HG02970 (cell line): ENCODE data around the gene TRAPPC2L.

Experiments used
- ATAC-seq: cut with Tn5 transposase; IDR thresholded peaks from one replicate; pipeline ENCODE4 v1.9.1; 2021; ENCODE audit warnings: mild to moderate bottlenecking, moderate library complexity, moderate number of reproducible peaks; ENCODE audit not compliant: unreplicated experiment, low FRiP score

Gene TRAPPC2L

DNA sequence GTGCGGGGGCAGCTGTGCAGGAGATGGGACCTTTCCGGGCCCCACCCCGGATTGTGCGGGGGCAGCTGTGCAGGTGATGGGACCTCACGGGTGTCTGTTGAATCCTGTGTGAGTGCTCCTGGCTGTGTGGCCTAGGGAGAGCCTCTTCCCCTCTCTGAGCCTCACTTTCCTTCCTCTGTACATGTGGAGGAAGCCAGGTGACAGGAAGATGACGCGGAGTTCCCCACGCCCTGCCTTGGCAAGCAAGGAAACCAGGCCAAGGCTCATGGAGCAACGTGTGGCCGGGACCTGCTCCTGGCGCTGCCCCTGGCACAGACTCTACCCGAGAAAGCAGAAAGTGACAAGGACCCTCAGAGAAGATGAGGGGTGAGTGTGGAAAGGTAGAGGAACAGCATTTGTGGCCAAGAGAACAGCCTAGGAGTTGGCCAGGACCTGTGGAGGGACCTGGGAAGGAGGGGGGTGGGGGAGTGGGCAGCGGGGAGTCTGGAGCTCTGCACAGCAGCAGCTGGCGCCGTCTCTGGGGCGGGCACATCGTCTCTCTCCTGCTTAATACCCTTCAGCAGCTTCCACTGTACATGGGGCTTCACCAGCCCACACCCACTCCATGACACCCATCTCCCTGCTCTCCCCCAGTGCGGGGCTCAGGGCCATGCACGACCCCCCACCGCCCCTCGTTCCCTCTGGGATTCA is 47.9 kb downstream of the TRAPPC2L start:
- no peak for ATAC-seq

DNA sequence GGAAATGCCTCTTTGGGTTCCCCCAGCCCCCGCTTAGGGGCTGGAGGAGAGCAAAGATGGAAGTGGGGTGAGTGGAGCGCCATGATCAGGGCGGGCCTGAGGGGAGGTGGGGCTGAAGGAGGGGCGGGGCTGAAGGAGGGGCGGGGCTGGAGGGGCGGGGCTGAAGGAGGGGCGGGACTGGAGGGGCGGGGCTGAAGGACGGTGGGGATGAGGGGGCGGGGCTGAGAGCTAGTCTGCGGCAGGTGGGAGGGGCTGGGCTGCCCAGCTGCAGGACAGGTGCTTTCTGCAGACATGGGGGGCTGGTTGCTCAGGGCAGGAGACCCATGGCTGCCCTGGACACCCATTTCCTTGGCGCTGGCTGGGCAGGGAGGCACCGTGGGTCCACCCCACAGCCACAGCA is 48.6 kb downstream of the TRAPPC2L start:
- ATAC-seq, result no peak

DNA sequence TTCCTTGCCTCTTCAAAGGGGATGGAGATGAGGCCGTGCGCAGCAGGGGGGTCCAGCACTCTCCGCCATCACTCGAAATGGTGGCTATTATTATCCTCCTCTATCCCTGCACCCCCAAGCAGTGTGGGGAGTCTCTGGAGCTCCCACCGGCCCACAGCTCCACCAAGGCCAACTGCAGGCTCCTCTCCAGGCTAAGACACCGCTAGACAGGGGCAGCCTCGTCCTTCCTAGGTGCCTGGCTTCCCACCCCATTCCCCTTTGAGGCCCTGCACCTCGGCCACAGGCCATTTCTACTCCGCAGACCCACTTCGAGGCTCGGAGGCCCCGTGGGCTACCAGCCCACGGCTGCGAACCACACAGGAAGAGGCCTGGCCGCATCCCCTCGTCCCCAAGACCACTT is 49.1 kb downstream of the TRAPPC2L start:
- ATAC-seq, result no peak

DNA sequence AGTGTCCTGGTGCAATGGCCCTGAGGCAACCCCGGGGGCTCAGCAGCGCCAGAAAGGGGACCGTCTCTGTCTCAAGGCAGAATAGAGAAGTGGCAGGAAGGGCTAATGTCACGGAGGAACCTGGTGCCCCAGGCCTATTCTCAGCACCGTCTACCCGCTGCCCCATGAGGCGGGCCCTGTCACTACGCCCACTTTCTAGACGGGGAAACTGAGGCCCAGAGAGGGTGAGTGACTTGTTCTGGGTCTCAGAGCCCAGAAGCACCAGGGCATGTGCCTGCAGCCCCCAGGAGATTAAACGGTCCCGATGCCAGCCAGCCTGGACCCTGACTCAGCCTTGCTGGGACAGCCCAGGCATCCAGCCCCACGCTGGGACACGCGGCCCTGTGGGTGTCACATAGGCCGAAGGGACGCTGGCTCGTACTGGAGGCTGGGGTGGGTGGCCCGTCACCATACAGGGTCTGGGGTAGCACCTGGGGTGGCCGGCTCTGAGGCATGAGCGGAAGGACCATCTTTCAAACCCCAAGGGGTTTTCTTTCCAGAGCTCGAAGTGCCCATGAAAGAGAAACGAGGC is 49.7 kb downstream of the TRAPPC2L start:
- no peak for ATAC-seq

DNA sequence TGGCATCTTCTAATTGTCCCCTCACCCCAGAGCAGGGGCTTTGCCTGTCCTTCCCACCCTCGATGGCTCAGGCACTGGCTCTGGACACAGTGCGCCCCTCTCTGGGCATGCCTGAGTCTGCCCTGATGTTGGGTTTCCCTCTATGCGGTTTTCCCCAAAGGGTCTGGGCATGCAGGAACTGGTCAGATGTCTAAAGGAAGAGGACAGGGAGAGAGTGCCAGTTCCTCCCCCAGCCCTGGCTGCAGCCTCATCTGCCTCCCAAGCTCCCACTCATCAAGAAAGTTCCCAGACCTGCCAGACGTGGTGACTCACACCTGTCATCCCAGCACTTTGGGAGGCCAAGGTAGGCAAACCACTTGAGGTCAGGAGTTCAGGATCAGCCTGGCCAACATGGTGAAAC is 50.8 kb downstream of the TRAPPC2L start:
- ATAC-seq, result no peak

DNA sequence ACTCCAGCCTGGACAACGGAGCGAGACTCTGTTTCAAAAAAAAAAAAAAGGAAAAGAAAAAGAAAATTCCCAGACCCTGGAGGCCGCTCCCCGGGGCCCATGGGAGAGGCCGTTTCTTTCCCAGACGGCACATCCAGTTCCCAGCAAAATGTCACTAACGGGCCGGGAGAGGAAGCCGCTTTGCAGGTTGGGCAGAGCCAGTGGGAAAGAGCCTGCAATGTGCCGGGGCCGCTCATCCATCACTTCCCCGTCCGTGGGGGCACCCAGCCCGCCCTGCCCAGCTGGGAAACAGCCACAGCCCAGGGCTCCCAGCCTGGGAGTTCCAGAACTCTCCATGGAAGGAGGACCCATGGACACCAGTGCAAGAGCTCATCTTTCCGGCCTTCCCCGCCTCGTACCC is 51.4 kb downstream of the TRAPPC2L start:
- ATAC-seq, result no peak

DNA sequence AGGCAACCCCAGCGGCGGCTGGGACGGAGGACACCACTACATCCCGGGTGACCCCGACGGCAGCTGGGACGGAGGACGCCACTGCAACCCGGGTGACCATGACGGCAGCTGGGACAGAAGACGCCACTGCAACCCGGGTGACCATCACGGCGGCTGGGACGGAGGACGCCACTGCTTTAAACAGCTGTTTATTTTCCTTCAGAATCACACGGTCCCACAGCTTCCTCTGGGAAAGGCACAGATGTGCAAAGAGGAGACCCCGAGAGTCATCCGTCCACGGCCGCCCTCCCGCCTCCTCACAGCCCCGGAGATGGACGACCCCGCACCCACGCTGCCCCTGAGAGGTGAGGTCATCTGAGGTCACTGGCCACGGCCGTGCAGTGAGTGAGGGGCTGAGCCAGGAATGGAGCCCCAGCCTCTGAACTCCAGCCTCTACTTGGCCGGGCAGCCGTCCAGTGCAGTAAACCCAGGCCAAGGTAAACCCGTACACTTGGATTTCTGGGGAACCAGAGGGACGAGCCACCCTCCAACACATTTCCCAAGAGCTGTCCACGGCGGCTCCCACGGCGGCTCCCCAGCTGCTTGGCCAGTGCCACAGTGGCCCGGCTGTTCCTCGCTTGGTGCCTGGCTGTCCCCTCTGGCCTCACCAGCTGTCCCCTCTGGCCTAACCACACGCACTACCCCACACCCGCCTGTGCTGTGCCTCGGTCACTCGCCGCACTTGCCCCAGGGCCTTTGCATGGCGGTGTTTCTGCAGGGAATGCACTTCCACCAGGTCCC is 52.7 kb downstream of the TRAPPC2L start:
- no peak for ATAC-seq

DNA sequence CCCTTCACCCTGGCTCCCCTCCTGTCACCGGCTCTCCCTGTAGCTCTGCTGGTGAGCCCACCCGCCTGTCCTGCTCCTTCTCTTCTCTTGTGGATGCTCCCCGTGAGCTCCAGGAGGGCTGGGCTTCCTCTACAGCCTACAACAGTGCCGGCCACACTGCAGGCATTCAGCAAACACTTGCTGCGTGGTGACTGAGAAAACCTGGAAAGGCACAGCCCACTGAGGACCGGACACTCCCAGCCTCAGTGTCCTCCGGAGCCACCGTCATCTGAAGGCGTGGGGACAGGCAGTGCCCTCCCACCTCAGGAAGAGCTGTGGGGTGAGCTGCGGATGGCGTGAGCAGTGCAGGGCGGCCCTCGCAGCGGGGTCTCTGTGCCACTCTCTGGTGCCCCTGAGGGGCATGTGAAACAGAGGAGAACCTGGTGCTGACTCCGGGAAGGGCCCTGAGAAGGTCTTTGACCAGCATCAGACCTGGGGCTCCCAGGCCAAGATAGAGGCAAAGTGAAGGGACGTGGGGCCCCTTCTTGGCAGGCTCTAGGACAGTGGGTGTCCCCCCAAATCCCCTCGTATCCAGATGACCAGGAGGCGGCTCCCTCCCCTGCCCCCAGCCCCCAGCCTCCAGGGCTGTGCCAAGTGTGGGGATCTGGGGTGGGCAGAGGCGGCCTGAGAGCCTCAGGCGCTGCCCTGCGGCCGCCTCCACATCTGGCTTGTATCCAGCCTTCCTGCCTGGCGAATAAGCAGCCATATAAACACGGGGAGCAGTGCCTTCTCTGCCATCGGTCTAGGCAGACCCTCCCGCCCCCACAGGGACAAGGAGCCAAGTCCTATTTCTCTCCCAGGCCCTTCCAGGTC is 53.6 kb downstream of the TRAPPC2L start:
- no peak for ATAC-seq

DNA sequence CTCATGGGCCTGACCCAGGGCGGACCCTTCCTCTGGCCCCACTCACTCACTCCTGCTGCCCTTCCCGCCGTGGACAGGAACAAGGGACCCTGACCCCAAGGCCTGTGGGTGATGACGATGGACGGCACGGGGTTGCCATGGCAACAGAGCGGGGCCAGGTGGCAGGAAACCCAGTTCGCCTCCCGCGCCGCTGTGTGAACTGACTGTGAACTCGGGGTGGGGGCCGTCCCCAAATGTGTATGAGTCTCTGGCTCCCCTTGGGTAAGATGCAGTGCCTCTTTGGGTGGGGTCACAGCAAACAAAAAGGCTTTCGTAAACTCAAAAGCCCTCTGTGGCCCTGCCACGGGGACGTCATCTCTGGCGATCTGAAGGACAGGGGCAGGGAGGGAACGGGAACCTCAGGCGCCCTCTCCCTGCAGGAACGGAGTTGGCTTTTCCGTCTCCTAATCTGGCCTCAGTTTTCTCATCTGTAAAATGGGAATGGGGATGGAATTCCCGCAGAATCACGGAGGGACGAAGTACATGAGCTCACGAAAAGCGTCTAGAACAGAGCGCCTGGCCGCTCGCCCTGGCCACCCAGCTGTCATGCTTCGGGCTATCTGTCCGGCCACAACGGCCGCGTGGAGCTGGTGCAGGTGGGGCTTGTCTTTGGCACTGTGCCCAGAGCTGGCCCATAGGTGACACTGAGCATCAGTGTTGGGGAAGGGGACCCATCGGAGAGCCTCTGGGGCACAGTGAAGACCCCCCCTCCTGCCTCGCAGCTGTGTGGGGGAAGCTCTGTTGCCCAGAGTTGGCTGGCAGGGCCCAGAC is 54.4 kb downstream of the TRAPPC2L start:
- no peak for ATAC-seq

DNA sequence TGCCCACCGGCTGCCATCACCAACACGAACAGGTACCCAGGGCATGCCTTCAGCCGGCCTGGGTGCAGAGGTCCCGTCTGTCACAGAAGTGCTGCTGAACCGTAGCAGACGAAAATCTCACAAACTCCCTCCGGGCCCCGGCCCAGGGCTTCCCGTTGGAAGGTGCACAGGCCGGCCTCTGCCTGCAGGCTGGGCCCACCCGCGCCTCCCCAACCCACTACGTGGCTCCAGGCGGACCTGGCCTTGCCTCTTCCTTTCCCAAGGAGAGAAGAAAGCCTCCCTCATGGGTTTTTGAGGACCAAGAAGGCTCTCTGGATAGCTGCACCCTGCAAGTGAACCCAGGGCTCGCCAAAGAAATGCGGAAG is 55.0 kb downstream of the TRAPPC2L start:
- ATAC-seq, result no peak
